Stimulated activated CD4-positive, alpha-beta T cell treated with anti-CD3 and anti-CD28 coated beads, Interleukin-1b, Interleukin-23, amount 100 ng/mL, for 24 hours (primary cell): ENCODE measurements around the gene KCNK5.

ENCODE experiments used
- DNase-seq, 4 experiments: peaks; one replicate each; pipeline ENCODE4 v3.0.0-alpha.2; 2020; ENCODE audit warnings: low read depth in 4 of 4, low spot score in 1 of 4

Gene KCNK5

DNA sequence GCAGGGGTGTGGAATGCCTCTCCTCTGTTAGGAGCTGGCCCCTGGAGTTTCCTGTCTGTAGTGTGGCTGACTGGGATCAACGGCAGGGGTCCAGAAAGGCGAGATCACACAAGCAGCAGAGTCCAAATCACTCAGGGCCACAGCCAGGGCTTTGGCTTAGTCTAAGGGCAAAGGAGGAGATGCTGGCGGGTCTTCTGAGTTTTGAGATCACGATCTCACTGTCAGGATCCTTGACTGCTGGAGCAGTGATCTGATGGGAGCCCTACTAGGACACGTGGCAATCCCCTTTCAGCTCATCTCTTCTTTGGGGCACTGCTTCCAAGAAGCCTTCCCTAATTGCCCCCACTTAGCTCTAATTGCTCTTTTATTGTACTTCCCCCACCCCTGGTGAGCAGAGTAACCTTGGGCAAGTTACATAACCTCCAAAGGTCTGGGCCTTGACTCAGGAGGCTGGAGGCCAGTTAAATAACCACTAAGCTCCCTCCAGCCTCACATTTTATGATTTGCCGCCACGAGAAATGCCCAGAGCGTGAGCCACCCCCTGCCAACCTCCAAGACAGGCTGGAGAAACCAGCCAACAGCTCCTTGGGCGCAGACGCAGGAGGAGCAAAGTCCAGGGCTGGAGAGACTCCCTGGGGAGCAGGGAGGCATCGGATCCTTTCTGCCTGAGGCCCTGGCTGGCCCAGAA lies 12.0 kb downstream of the KCNK5 start:
- DNase-seq, result no peak

GRCh38 chr6:39215640-39216158 lies 13.6 kb downstream of the KCNK5 start:
- no peak for DNase-seq

GRCh38 chr6:39214846-39215639 lies 14.2 kb downstream of the KCNK5 start:
- no peak for DNase-seq

GRCh38 chr6:39214120-39214813 lies 15.0 kb downstream of the KCNK5 start:
- no peak for DNase-seq

GRCh38 chr6:39213195-39213920 lies 15.9 kb downstream of the KCNK5 start:
- no peak for DNase-seq

DNA sequence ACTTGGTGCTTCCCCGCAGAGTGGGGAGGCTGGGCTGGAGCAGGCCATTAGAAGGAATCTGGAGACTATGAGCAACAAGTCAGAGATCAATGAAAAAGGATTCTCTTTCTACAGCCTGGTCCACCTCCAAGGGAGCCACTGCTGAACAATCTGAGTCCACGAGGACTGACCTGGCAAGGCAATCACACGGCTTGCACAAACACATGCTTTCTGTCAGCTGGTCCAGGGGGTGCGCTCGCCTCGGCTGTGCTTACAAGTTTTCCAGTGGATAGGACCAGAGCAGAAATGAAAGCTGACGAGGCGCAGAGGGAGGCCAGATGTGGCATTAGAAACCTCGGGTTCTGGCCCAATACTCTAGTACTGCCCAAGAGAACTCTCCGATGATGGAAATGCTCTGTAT lies 18.1 kb downstream of the KCNK5 start:
- no peak for DNase-seq

DNA sequence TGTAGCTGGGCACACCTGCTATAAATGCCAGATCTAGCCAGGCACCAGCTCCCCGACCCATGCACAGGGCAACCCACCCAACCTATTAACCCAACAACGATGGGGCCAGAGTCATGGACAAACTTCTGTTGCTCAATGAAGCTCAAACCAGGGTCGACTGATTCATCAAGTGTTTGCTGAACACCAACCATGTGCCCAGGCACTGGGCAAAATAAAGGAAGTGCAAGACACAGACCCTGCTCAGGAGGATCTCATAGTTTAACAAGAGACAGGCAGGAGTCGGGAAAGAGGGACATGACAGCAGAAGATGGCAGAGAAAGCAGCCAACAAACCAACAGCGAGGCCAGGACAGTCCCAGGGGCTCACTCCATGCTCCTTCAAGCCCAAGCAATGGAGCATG lies 18.8 kb downstream of the KCNK5 start:
- no peak for DNase-seq

DNA sequence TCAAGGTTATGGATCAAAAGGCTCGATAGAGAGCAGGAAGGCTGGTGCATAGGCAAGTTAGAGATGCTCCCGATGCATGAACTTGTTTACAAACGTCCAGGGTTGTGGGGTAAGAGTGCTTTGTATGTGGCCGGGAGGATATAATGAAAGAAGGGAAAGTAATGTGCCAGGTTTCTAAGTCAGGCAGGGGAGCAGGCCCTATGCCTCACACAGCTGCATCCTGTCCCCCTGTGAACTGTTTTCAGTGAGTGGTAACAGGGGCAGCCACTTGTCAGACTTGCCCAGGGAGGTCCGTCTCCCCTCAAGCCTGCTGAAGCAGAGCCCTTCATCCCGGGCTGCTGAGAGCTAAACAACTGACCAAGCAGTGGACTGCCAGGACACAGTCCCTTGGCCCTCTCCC lies 19.4 kb downstream of the KCNK5 start:
- no peak for DNase-seq

GRCh38 chr6:39209360-39209811 lies 19.9 kb downstream of the KCNK5 start:
- DNase-seq, result no peak

DNA sequence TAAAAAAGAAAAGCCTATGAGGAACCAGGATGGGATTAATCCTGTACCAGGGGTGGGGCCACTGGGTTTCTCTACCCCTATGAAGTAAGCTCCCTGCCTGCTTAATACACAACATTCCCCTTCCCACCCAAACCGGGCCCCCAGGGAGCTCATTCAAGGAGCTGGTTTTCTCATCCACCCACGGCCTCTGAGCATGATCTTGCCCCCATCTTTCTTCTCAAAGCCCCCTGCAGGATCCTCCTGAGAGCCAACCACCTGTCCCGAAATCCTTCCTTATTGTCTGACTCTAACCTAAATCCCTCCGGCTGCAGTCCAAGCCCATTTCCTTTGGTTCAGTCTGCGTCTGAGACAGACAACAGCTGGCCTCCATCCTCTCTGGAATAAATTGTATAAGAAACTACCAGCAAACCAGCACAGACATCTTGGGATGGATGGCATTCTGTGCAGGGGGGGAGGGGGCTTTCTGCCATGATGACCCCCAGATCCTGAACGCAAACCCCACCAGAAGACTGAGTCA lies 21.0 kb downstream of the KCNK5 start:
- DNase-seq, result no peak

- DNase-seq, result no peak
Measured at GRCh38 chr6:39207416-39208222, 21.7 kb downstream of the KCNK5 start.

GRCh38 chr6:39206250-39206721 lies 23.0 kb downstream of the KCNK5 start:
- no peak for DNase-seq

- DNase-seq, result no peak
Measured at GRCh38 chr6:39204646-39205244, 24.5 kb downstream of the KCNK5 start.

GRCh38 chr6:39204160-39204495 lies 25.1 kb downstream of the KCNK5 start:
- DNase-seq, result no peak

DNA sequence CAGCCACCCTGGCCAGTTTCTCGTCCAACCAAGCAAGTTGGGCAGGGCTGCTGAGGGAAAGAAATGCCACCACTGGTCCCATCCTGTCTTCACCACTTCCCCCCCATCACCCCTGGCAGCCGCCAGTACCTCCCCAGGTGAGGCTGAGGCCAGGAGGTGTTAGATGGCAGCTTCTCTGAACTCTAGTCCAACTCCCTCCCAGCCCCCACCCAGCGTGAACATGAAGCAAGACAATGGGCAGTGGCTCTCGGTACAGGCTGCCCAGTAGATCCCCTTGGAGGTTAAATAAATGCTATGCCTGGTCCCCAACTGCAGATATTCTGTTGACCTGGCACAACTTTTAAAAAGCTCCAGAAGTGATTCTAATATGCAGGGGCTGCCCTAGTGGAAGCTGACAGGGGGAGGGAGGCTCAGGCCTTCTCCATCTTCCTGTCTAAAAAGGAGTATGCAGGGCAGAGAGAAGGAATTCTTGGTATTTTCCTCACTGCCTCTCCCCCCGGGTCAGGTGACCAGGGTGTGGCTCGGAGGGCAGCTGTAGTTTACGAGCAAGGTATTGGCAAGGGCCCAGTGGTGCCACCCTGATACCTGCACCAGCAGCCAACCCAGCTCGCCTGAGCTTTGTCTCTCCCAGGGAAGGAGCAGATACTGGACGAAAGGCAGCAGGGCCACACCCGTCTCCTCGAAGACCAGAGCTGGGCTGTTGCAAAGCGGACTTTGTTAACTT lies 25.7 kb downstream of the KCNK5 start:
- no peak for DNase-seq

DNA sequence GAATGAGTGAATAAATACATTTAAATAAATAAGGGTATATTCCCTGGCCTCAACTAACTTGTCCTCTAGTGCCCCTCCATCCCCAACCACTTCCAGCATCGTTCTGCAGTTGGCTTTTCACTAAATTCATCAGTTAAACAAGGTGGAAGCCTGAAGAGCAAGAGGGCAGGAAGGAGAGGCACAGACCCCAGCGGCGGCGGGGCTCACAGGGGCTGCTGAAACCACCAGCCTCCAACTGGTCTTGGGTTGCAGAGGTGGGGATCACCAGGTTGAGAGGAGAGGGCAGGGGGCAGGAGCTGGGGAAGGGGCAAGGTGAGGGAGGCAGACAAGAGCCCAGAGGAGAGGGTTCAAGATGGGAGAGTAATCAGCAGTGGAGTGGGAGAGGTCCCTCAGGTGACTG lies 27.1 kb downstream of the KCNK5 start:
- no peak for DNase-seq

- DNase-seq, result no peak
Measured at GRCh38 chr6:39200498-39201020, 28.7 kb downstream of the KCNK5 start.

GRCh38 chr6:39199976-39200375 lies 29.3 kb downstream of the KCNK5 start:
- no peak for DNase-seq
